B cell (primary cell): ENCODE results near the gene DLGAP4.

ENCODE experiments used
- CTCF ChIP-seq: fragments of 200-600 bp; IDR thresholded peaks from one replicate; pipeline ENCODE4 v1.8.0; 2022; ENCODE audit warnings: antibody characterized with exemption, mild to moderate bottlenecking
- EZH2 ChIP-seq: IDR thresholded peaks from 2 replicates; pipeline ENCODE4 v1.6.1; 2012; ENCODE audit warnings: borderline replicate concordance, low read depth, mild to moderate bottlenecking, moderate library complexity, low read length; ENCODE audit not compliant: insufficient read depth, poor library complexity, severe bottlenecking

- no peak for TF ChIP-seq CTCF
- TF ChIP-seq EZH2, result no peak
Observed at GRCh38 chr20:36471885-36472636, 165.9 kb downstream of the DLGAP4 start.
